K562 (cell line): ENCODE measurements around the gene KIF23. TPM values are rescaled to one million over a fixed set of nuclear protein-coding genes. Genes with fewer than 3 reads are reported as not detected.

Source experiments
- ATAC-seq: fragments of 200-7000 bp; cut with Tn5 transposase; 3 replicates; pipeline ENCODE4 v1.9.1; 2020; ENCODE audit warnings: moderate library complexity
- BruUV-seq: library from RNA; stranded (reverse); fragments of 400-500 nt; replicated peaks from 2 replicates; lab custom pipeline; 2021; lab: Mats Ljungman, UMichigan
- CTCF ChIA-PET: fragments of 300-600 bp; formaldehyde crosslinking; extraction: SDS; loops from one replicate; lab custom pipeline; 2021; ENCODE audit warnings: low intra/inter-chr PET ratio; lab: Yijun Ruan, JAX
- POLR2A ChIA-PET: fragments of 300-600, 350-650 bp; sonication (Branson Sonifier 250); formaldehyde crosslinking; extraction: SDS; loops from one replicate; lab custom pipeline; 2021; ENCODE audit warnings: antibody characterized with exemption, inconsistent platforms; lab: Yijun Ruan, JAX
- DNase-seq, 4 experiments: peaks; one replicate each; pipeline versions ENCODE4 v3.0.0 to v3.0.0-alpha.2; 2011 to 2018; ENCODE audit warnings: low spot score in 3 of 4, mixed read lengths in 3 of 4; ENCODE audit errors: extremely low read depth in 1 of 4
- FAIRE-seq: peaks from 2 replicates; lab custom pipeline; 2011; peaks lifted over from hg19 to GRCh38; lab: Jason Lieb, UNC
- H2AFZ ChIP-seq: 2 replicates; pipeline ENCODE4 v1.6.0; 2011; ENCODE audit warnings: low read depth, low read length, control low read depth, inconsistent platforms
- H3K27ac ChIP-seq: fragments of 200-600 bp; 3 replicates; pipeline ENCODE4 v1.8.0; 2011; ENCODE audit warnings: low read depth, mild to moderate bottlenecking, control low read depth, inconsistent platforms, low read length, moderate library complexity, mixed read lengths; ENCODE audit errors: extremely low read depth
- H3K27me3 ChIP-seq, 2 experiments: fragments of 300-600 bp in 1 of 2; 2 replicates in 1 of 2; 3 replicates in 1 of 2; pipeline versions ENCODE4 v1.6.0 to v1.8.0; 2011; ENCODE audit warnings: inconsistent platforms in 2 of 2, low read length in 2 of 2, mild to moderate bottlenecking in 1 of 2, mixed read lengths in 1 of 2, moderate library complexity in 1 of 2; ENCODE audit not compliant: control insufficient read depth in 2 of 2, insufficient read depth in 2 of 2
- H3K36me3 ChIP-seq: fragments of 300-600 bp; 3 replicates; pipeline ENCODE4 v1.8.0; 2011; ENCODE audit warnings: mild to moderate bottlenecking, low read length, inconsistent platforms; ENCODE audit not compliant: control insufficient read depth, insufficient read depth
- H3K4me1 ChIP-seq, 2 experiments: fragments of 200-600 bp in 1 of 2; replicated peaks in 1 of 2; 2 replicates in 1 of 2; 3 replicates in 1 of 2; pipeline versions ENCODE4 v1.5.1 to v1.8.0; 2011; ENCODE audit warnings: inconsistent platforms in 2 of 2, low read length in 2 of 2, mild to moderate bottlenecking in 1 of 2, mixed read lengths in 1 of 2, moderate library complexity in 1 of 2; ENCODE audit not compliant: control insufficient read depth in 2 of 2, insufficient read depth in 2 of 2
- H3K4me2 ChIP-seq: 2 replicates; pipeline ENCODE4 v1.6.1; 2011; ENCODE audit warnings: low read length, control low read depth, inconsistent platforms, mixed read lengths; ENCODE audit not compliant: insufficient read depth
- H3K4me3 ChIP-seq: fragments of 200-600 bp; sonication (generic), shearing (Covaris generic); 2 replicates; pipeline ENCODE4 v1.5.1; 2016; ENCODE audit warnings: control low read depth, inconsistent platforms
- H3K79me2 ChIP-seq: fragments of 200-600 bp; 3 replicates; pipeline ENCODE4 v1.8.0; 2011; ENCODE audit warnings: low read length, inconsistent platforms; ENCODE audit not compliant: control insufficient read depth, insufficient read depth
- H3K9ac ChIP-seq, 2 experiments: 2 replicates each; pipeline versions ENCODE4 v1.6.0 to v1.6.1; 2011; ENCODE audit warnings: low read depth in 2 of 2, low read length in 2 of 2, control low read depth in 1 of 2, inconsistent platforms in 1 of 2, mild to moderate bottlenecking in 1 of 2, mixed read lengths in 1 of 2; ENCODE audit not compliant: insufficient read depth in 1 of 2
- H3K9me1 ChIP-seq: one replicate; pipeline ENCODE4 v1.6.0; 2011; ENCODE audit warnings: inconsistent platforms, mild to moderate bottlenecking, low read length, moderate library complexity; ENCODE audit not compliant: control insufficient read depth, insufficient read depth
- H3K9me3 ChIP-seq: replicated peaks from 2 replicates; pipeline ENCODE4 v1.5.1; 2011; ENCODE audit warnings: low read depth, low read length, inconsistent platforms; ENCODE audit not compliant: control insufficient read depth, insufficient read depth
- H4K20me1 ChIP-seq: replicated peaks from 2 replicates; pipeline ENCODE4 v1.6.1; 2011; ENCODE audit warnings: low read length, inconsistent platforms, mixed read lengths; ENCODE audit not compliant: control insufficient read depth, insufficient read depth
- BHLHE40 ChIP-seq: IDR thresholded peaks from 2 replicates; pipeline ENCODE4 v1.6.1; 2011; ENCODE audit warnings: low read length, improper control_type of control experiment
- CSDE1 ChIP-seq, 2 experiments: fragments of 450-650 bp; IDR thresholded peaks; 2 replicates each; pipeline ENCODE4 v1.6.1; 2016; ENCODE audit warnings: mild to moderate bottlenecking in 1 of 2
- ERF ChIP-seq: fragments of 450-650 bp; formaldehyde crosslinking; IDR thresholded peaks from 2 replicates; pipeline ENCODE4 v1.4.0; 2020; ENCODE audit warnings: mild to moderate bottlenecking, mixed read lengths
- GTF2A2 ChIP-seq: IDR thresholded peaks from 2 replicates; pipeline ENCODE4 v1.6.1; 2016; ENCODE audit warnings: mild to moderate bottlenecking, missing genetic modification characterization, missing compliant biosample characterization
- MITF ChIP-seq: IDR thresholded peaks from 2 replicates; pipeline ENCODE4 v1.6.1; 2014; ENCODE audit warnings: antibody characterized with exemption
- RBM22 ChIP-seq: fragments of 200-400 bp; formaldehyde crosslinking; IDR thresholded peaks from 2 replicates; pipeline ENCODE4 v1.6.1; 2018; ENCODE audit warnings: low read length, low read depth; ENCODE audit not compliant: poor library complexity, severe bottlenecking
- SREBF1 ChIP-seq: fragments of 150-350 bp; IDR thresholded peaks from 2 replicates; pipeline ENCODE4 v1.6.1; 2014; ENCODE audit warnings: antibody characterized with exemption, low read depth, low read length, borderline replicate concordance
- TAF9B ChIP-seq: fragments of 450-650 bp; IDR thresholded peaks from 2 replicates; pipeline ENCODE4 v1.6.1; 2018; ENCODE audit warnings: mild to moderate bottlenecking; ENCODE audit not compliant: partially characterized antibody
- TSC22D4 ChIP-seq: fragments of 450-650 bp; IDR thresholded peaks from 2 replicates; pipeline ENCODE4 v1.6.1; 2016; ENCODE audit warnings: missing genetic modification characterization, missing biosample characterization, control low read depth
- ZNF212 ChIP-seq: fragments of 450-650 bp; formaldehyde crosslinking; IDR thresholded peaks from 2 replicates; pipeline ENCODE4 v1.4.0; 2020; ENCODE audit warnings: mild to moderate bottlenecking
- ZNF24 ChIP-seq: fragments of 450-650 bp; IDR thresholded peaks from 2 replicates; pipeline ENCODE4 v1.6.1; 2016
- ZNF407 ChIP-seq: fragments of 450-650 bp; IDR thresholded peaks from 2 replicates; pipeline ENCODE4 v1.6.1; 2016; ENCODE audit warnings: low read depth
- ZNF431 ChIP-seq: sonication (generic); formaldehyde crosslinking; IDR thresholded peaks from 2 replicates; pipeline ENCODE4 v1.8.0; 2022; ENCODE audit warnings: mild to moderate bottlenecking, missing genetic modification reagents
- WGBS: fragments of 100-300 bp; shearing (Covaris generic); methylation state at CpG from one replicate; pipeline ENCODE4 v1.1.6; 2016; ENCODE audit warnings: low coverage, mixed read lengths; ENCODE audit not compliant: insufficient coverage; ENCODE audit errors: missing lambda C conversion rate; 5-methylcytosine and 5-hydroxymethylcytosine counted together
- in situ Hi-C: fragments of 300-500 bp; cut with MboI; formaldehyde crosslinking; loops from 4 replicates; pipeline ENCODE4 v1.15.0; 2018; ENCODE audit warnings: inconsistent platforms, mixed read lengths
- intact Hi-C: fragments of 100-400 bp; cut with micrococcal nuclease; formaldehyde crosslinking; loops from 2 replicates; pipeline ENCODE4 v1.14.2; 2022
- polyA plus RNA-seq, 8 experiments: library from polyadenylated mRNA; depleted of rRNA in 4 of 8; stranded (reverse) in 5 of 8; unstranded in 3 of 8; fragments of >200 nt; fragmentation: Nextera tagmentation in 2 of 8; fragmentation: Illumina TruSeq in 1 of 8; extraction: Ambion mirVana in 2 of 8; extraction: Trizol in 1 of 8; gene quantifications; 2 replicates each; pipeline versions ENCODE4 v1.2.1 to v1.2.3, GENCODE V29; 2011 to 2014; ENCODE audit warnings: inconsistent platforms in 1 of 8, missing spikeins in 1 of 8
- total RNA-seq, 7 experiments: library from RNA; depleted of rRNA in 6 of 7; stranded (reverse); fragments of >200 nt in 6 of 7; fragmentation: Illumina TruSeq in 2 of 7; extraction: Trizol in 2 of 7; gene quantifications; 2 replicates each; pipeline versions ENCODE4 v1.2.1 to v1.2.3, GENCODE V29; 2011 to 2021; ENCODE audit warnings: low replicate concordance in 1 of 7

KIF23 gene
- total and polyA plus RNA-seq, 9 of the 15 experiments (the other 6 are each of a cell fraction or from before 2014, with no cell fraction given) = 29.4 to 58.2 (median 41.9) TPM

- H3K9me3 ChIP-seq = no peaks in the 10 kb centered on the region
- H3K36me3 ChIP-seq = peaks cover 96% of the 10 kb centered on the region
- no peak overlapping the region for H3K4me2 ChIP-seq
- FAIRE-seq (no peak), DNase-seq (no peak), ATAC-seq (no peak)
- CTCF ChIA-PET = no interaction called here
- H3K79me2 ChIP-seq = no peaks in the 10 kb centered on the region
- H3K27me3 ChIP-seq = no peaks in the 10 kb centered on the region
- intact Hi-C loops (no loop called here), in situ Hi-C loops (no loop called here)
- H2AFZ ChIP-seq = no peak overlapping the region
- H3K4me3 ChIP-seq = no peak overlapping the region
- no peak overlapping the region for H3K27ac ChIP-seq
- POLR2A ChIA-PET = interaction anchor here (4.2 kb wide), 1 partner anchor 9 kb away, joined by 37 read pairs; the partner anchor contains the start of gene RPLP1
- no peaks in the 10 kb centered on the region for H4K20me1 ChIP-seq
- no TSS peak for BruUV-seq
- no peaks in the 10 kb centered on the region for H3K4me1 ChIP-seq
- WGBS = 89% methylated on average over 5 of the region's 5 CpGs
- H3K9ac ChIP-seq = no peak overlapping the region
- no peaks in the 10 kb centered on the region for H3K9me1 ChIP-seq
- TF ChIP-seq SREBF1 (no peak), ZNF24 (no peak), RBM22 (no peak), ZNF407 (no peak), CSDE1 (IDR thresholded peaks at IDR 0.05) (no peak), ZNF212 (CRISPR knock-in tag) (no peak), ZNF431 (CRISPR knock-in tag) (no peak), TSC22D4 (tag) (no peak), TAF9B (no peak), ERF (no peak), GTF2A2 (tag) (no peak), BHLHE40 (no peak), MITF (no peak)
Observed at GRCh38 chr15:69443032-69443611, 29.0 kb downstream of the KIF23 start.
